GM21619 (cell line): ENCODE measurements around the gene FCHSD2.
"Not testable (repeated sequence)": the region's sequence is repeated elsewhere in the genome, so short reads cannot be mapped to it uniquely, and the experiment has no call there.

Experiments used
- ATAC-seq: cut with Tn5 transposase; IDR thresholded peaks from one replicate; pipeline ENCODE4 v1.9.1; 2021; ENCODE audit not compliant: unreplicated experiment

FCHSD2 gene

GRCh38 chr11:72811686-72812085, 330.4 kb downstream of the FCHSD2 start:
- not testable (repeated sequence) for ATAC-seq

GRCh38 chr11:72808331-72808798, 333.8 kb downstream of the FCHSD2 start:
- ATAC-seq, result no peak

GRCh38 chr11:72807792-72808191, 334.3 kb downstream of the FCHSD2 start:
- ATAC-seq, result no peak

- ATAC-seq, result no peak
Measured at GRCh38 chr11:72807021-72807693, 335.0 kb downstream of the FCHSD2 start.

GRCh38 chr11:72806378-72806777, 335.7 kb downstream of the FCHSD2 start:
- not testable (repeated sequence) for ATAC-seq

GRCh38 chr11:72805216-72805615, 336.9 kb downstream of the FCHSD2 start:
- ATAC-seq, result no peak

GRCh38 chr11:72802822-72803221, 339.3 kb downstream of the FCHSD2 start:
- no peak for ATAC-seq

- no peak for ATAC-seq
Measured at GRCh38 chr11:72799441-72799840, 342.7 kb downstream of the FCHSD2 start.

- ATAC-seq, result no peak
Measured at GRCh38 chr11:72798361-72798760, 343.8 kb downstream of the FCHSD2 start.

GRCh38 chr11:72793425-72794367, 348.4 kb downstream of the FCHSD2 start, which contains the start of gene STARD10:
TSS of gene STARD10 (minus strand) at chr11:72794047. CDS start at chr11:72781181, 12,866 bp downstream.
- peak; percentile 83 for ATAC-seq

- ATAC-seq, result no peak
Measured at GRCh38 chr11:72793076-72793424, 349.1 kb downstream of the FCHSD2 start.

- no peak for ATAC-seq
Measured at GRCh38 chr11:72792437-72793021, 349.6 kb downstream of the FCHSD2 start.

- not testable (repeated sequence) for ATAC-seq
Measured at GRCh38 chr11:72791228-72791627, 350.9 kb downstream of the FCHSD2 start.

GRCh38 chr11:72789493-72790131, 352.5 kb downstream of the FCHSD2 start:
- no peak for ATAC-seq

GRCh38 chr11:72788241-72788640, 353.9 kb downstream of the FCHSD2 start:
- no peak for ATAC-seq

- ATAC-seq, result no peak
Measured at GRCh38 chr11:72787216-72788104, 354.7 kb downstream of the FCHSD2 start.
